ENCODE measurements around the gene CUTA. TPM values are rescaled to one million over a fixed set of nuclear protein-coding genes. Genes with fewer than 3 reads are reported as not detected.

The CUTA gene
- total and polyA plus RNA-seq, 2 of the 13 experiments (the other 11 are each of a cell fraction or from before 2014, with no cell fraction given): 170 to 180 TPM

DNA sequence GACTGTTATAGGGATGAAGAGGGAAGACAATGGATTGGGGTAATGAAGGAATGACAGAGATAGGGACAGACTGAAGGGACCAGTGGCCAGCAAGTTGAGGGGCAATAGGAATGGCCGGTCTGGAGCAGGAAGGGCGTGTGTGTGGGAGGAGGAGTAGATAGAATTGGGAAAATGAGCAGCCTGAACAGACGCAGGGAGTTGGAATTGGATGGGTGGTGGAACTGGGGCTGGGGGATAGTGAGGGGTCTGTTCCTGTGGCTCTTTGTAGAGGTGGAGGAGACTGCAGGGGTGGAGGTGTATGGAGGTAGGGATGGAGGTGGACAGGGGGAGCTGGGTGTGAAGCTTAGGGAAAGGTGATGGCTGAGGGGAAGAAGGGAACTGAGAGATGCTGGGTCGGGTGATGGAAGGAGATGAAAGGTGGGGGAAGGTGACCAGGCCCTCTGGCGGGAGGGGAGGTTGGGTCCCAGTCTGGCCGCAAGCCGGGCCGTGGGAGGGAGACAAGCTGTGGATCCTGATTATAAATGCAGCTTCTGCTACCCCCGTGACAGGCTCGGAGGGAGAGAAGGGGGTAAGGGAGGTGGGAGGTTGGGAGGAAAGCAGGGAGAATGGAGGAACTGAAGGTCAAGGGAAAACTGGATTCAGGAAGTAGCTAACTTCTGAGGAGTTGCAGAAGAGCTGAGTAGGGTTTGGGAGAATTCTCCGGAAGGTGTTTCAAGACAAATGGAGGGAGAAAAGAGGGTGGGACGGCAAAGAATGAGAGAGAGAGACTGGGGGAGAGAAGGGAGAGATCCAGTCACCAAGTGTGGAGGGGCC, 7.2 kb upstream of the CUTA start (continued):
- TF ChIP-seq SRSF9 (IDR thresholded peaks at IDR 0.05; ENCODE audit: borderline replicate concordance, insufficient read depth, low read depth, low read length, poor library complexity, severe bottlenecking) (no peak), SSRP1 (CRISPR knock-in tag; IDR thresholded peaks at IDR 0.05) (no peak), ZNF3 (CRISPR knock-in tag; IDR thresholded peaks at IDR 0.05) (no peak), ZNF724P (CRISPR knock-in tag; IDR thresholded peaks at IDR 0.05; ENCODE audit: borderline replicate concordance) (no peak), RFX5 (IDR thresholded peaks at IDR 0.05; ENCODE audit: low read depth, low read length) (no peak), YY1 (IDR thresholded peaks at IDR 0.05; ENCODE audit: insufficient read depth, insufficient replicate concordance, low read depth, low read length) (no peak), ZC3H13 (CRISPR knock-in tag; IDR thresholded peaks at IDR 0.05) (no peak; the same call in 1 of the 2 replicates), ZSCAN22 (CRISPR knock-in tag; IDR thresholded peaks at IDR 0.05) (no peak), ZNF546 (CRISPR knock-in tag; conservative IDR thresholded peaks at IDR 0.05) (peak; percentile 34; the same call in 1 of the 2 replicates), THAP11 (CRISPR knock-in tag; IDR thresholded peaks at IDR 0.05) (no peak), ZNF496 (CRISPR knock-in tag; IDR thresholded peaks at IDR 0.05; ENCODE audit: insufficient replicate concordance) (no peak), ZMYM2 (CRISPR knock-in tag; IDR thresholded peaks at IDR 0.05) (no peak)
- TF ChIP-seq, protein P1, sequence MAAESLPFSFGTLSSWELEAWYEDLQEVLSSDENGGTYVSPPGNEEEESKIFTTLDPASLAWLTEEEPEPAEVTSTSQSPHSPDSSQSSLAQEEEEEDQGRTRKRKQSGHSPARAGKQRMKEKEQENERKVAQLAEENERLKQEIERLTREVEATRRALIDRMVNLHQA (CRISPR knock-in tag; IDR thresholded peaks at IDR 0.05): no peak
- TF ChIP-seq, protein P2, sequence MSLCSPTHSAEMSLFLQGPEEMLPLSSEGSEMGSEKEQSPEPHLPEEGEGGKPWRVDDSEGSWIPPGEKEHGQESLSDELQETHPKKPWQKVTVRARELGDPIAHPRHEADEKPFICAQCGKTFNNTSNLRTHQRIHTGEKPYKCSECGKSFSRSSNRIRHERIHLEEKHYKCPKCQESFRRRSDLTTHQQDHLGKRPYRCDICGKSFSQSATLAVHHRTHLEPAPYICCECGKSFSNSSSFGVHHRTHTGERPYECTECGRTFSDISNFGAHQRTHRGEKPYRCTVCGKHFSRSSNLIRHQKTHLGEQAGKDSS (CRISPR knock-in tag; IDR thresholded peaks at IDR 0.05; ENCODE audit: borderline replicate concordance, low read depth): no peak

All from HepG2 (cell line).